K562 (cell line): ENCODE data around the gene TTC8. TPM values are rescaled to one million over a fixed set of nuclear protein-coding genes. Genes with fewer than 3 reads are reported as not detected.

Experiments used
- BDP1 ChIP-seq: IDR thresholded peaks from 3 replicates; pipeline ENCODE4 v1.6.1; 2011; ENCODE audit not compliant: insufficient read length, insufficient read depth
- CHD7 ChIP-seq: fragments of 200-600 bp; sonication (generic); IDR thresholded peaks from one replicate; pipeline ENCODE4 v1.6.1; 2012; ENCODE audit warnings: mild to moderate bottlenecking, low read depth, low read length, inconsistent platforms
- CREB1 ChIP-seq, 2 experiments: sonication (generic) in 1 of 2; formaldehyde crosslinking in 1 of 2; IDR thresholded peaks; 2 replicates each; pipeline versions ENCODE4 v1.6.1 to v1.8.0; 2012 to 2022; ENCODE audit warnings: inconsistent platforms in 1 of 2, mild to moderate bottlenecking in 1 of 2, missing genetic modification reagents in 1 of 2, moderate library complexity in 1 of 2
- EP400 ChIP-seq: fragments of 450-650 bp; IDR thresholded peaks from 2 replicates; pipeline ENCODE4 v1.6.1; 2017; ENCODE audit warnings: antibody characterized with exemption, mild to moderate bottlenecking, moderate library complexity
- FOXK2 ChIP-seq, 2 experiments: fragments of 450-650 bp; IDR thresholded peaks in 1 of 2; conservative IDR thresholded peaks in 1 of 2; 2 replicates each; pipeline ENCODE4 v1.6.1; 2016; ENCODE audit warnings: low read depth in 2 of 2, mild to moderate bottlenecking in 1 of 2
- FOXP1 ChIP-seq: sonication (generic); formaldehyde crosslinking; IDR thresholded peaks from 2 replicates; pipeline ENCODE4 v1.8.0; 2022; ENCODE audit warnings: mild to moderate bottlenecking, missing genetic modification reagents
- KDM5B ChIP-seq: fragments of 200-600 bp; sonication (generic); IDR thresholded peaks from 2 replicates; pipeline ENCODE4 v1.6.1; 2012; ENCODE audit warnings: low read depth, mild to moderate bottlenecking, moderate library complexity, low read length, control low read depth, inconsistent platforms; ENCODE audit not compliant: insufficient replicate concordance
- MTA2 ChIP-seq: fragments of 450-650 bp; IDR thresholded peaks from 2 replicates; pipeline ENCODE4 v1.6.1; 2016; ENCODE audit warnings: low read depth
- NFE2 ChIP-seq: IDR thresholded peaks from 2 replicates; pipeline ENCODE4 v1.6.1; 2014; ENCODE audit warnings: antibody characterized with exemption, low read depth
- PML ChIP-seq: IDR thresholded peaks from 2 replicates; pipeline ENCODE4 v1.6.1; 2012; ENCODE audit warnings: low read length, inconsistent platforms
- RNF2 ChIP-seq: sonication (generic); IDR thresholded peaks from 2 replicates; pipeline ENCODE4 v1.6.1; 2016
- SNRNP70 ChIP-seq: fragments of 200-400 bp; formaldehyde crosslinking; optimal IDR thresholded peaks from 2 replicates; pipeline ENCODE3; 2017; ENCODE audit warnings: low read depth, low read length
- TBP ChIP-seq: optimal IDR thresholded peaks from 2 replicates; pipeline ENCODE3; 2011; ENCODE audit warnings: low read depth, low read length, improper control_type of control experiment
- TCFL5 ChIP-seq: fragments of 250-450 bp; sonication (Bioruptor Pico); conservative IDR thresholded peaks from 2 replicates; pipeline ENCODE4 v1.6.1; 2021; ENCODE audit warnings: mild to moderate bottlenecking, moderate library complexity, matching md5 sums
- ZNF551 ChIP-seq: fragments of 250-450 bp; sonication (Bioruptor Pico); IDR thresholded peaks from 2 replicates; pipeline ENCODE4 v1.5.0; 2021; ENCODE audit warnings: mild to moderate bottlenecking, moderate library complexity
- polyA plus RNA-seq, 8 experiments: library from polyadenylated mRNA; depleted of rRNA in 4 of 8; stranded (reverse) in 5 of 8; unstranded in 3 of 8; fragments of >200 nt; fragmentation: Nextera tagmentation in 2 of 8; fragmentation: Illumina TruSeq in 1 of 8; extraction: Ambion mirVana in 2 of 8; extraction: Trizol in 1 of 8; gene quantifications; 2 replicates each; pipeline versions ENCODE4 v1.2.1 to v1.2.3, GENCODE V29; 2011 to 2014; ENCODE audit warnings: inconsistent platforms in 1 of 8, missing spikeins in 1 of 8
- total RNA-seq, 7 experiments: library from RNA; depleted of rRNA in 6 of 7; stranded (reverse); fragments of >200 nt in 6 of 7; fragmentation: Illumina TruSeq in 2 of 7; extraction: Trizol in 2 of 7; gene quantifications; 2 replicates each; pipeline versions ENCODE4 v1.2.1 to v1.2.3, GENCODE V29; 2011 to 2021; ENCODE audit warnings: low replicate concordance in 1 of 7
- TF ChIP-seq, protein P1 (sequence below): sonication (generic); formaldehyde crosslinking; IDR thresholded peaks from 2 replicates; pipeline ENCODE4 v1.8.0; 2022; ENCODE audit warnings: missing genetic modification reagents, mild to moderate bottlenecking, moderate library complexity, borderline replicate concordance

The TTC8 gene
- total and polyA plus RNA-seq, 9 of the 15 experiments (the other 6 are each of a cell fraction or from before 2014, with no cell fraction given): 7.3 to 22.7 (median 9.6) TPM

- TF ChIP-seq CHD7 (no peak), NFE2 (peak; percentile 88), MTA2 (no peak), TBP (peak; percentile 72), SNRNP70 (no peak), EP400 (peak; percentile 32; the same call in 1 of the 2 replicates), PML (peak; percentile 65; the same call in 1 of the 2 replicates), FOXK2 (conservative IDR thresholded peaks at IDR 0.05 in 1 of 2, IDR thresholded peaks at IDR 0.05 in 1 of 2; ENCODE audit: low read depth in 2 of 2) (peak; percentile 40 to 49; a peak in 2 of 4 replicates), KDM5B (peak; percentile 61), BDP1 (no peak), ZNF551 (CRISPR knock-in tag) (no peak), RNF2 (no peak), FOXP1 (CRISPR knock-in tag) (no peak), TCFL5 (CRISPR knock-in tag) (no peak), CREB1 (IDR thresholded peaks at IDR 0.05) (no peak), CREB1 (CRISPR knock-in tag; IDR thresholded peaks at IDR 0.05) (peak; percentile 64; the same call in 1 of the 2 replicates)
- TF ChIP-seq, protein P1, sequence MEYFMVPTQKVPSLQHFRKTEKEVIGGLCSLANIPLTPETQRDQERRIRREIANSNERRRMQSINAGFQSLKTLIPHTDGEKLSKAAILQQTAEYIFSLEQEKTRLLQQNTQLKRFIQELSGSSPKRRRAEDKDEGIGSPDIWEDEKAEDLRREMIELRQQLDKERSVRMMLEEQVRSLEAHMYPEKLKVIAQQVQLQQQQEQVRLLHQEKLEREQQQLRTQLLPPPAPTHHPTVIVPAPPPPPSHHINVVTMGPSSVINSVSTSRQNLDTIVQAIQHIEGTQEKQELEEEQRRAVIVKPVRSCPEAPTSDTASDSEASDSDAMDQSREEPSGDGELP (CRISPR knock-in tag): peak; percentile 47; the same call in 1 of the 2 replicates
These were observed at the start of gene TTC8 (continued) for GRCh38 chr14:88824314-88825077.
